Astrocyte (in vitro differentiated cells and primary cell): ENCODE measurements around the gene TEX14. TPM values are rescaled to one million over a fixed set of nuclear protein-coding genes. Genes with fewer than 3 reads are reported as not detected.
A peak's percentile ranks its signal among the peaks of the same experiment; 100 is the strongest.

Experiments
- DNase-seq: peaks from one replicate; pipeline ENCODE4 v3.0.0-alpha.2; 2010; ENCODE audit warnings: low read depth
- FAIRE-seq: peaks from 2 replicates; lab custom pipeline; 2011; peaks lifted over from hg19 to GRCh38; lab: Jason Lieb, UNC
- H2AFZ ChIP-seq: 2 replicates; pipeline ENCODE4 v1.6.0; 2012; ENCODE audit warnings: low read depth, low read length, inconsistent platforms
- H3K27ac ChIP-seq: 2 replicates; pipeline ENCODE4 v1.5.1; 2011; ENCODE audit warnings: low read depth, low read length, inconsistent platforms
- H3K27me3 ChIP-seq: 2 replicates; pipeline ENCODE4 v1.6.0; 2011; ENCODE audit warnings: low read length, inconsistent platforms; ENCODE audit not compliant: insufficient read depth
- H3K36me3 ChIP-seq: 2 replicates; pipeline ENCODE4 v1.5.1; 2011; ENCODE audit warnings: low read length, inconsistent platforms; ENCODE audit not compliant: insufficient read depth
- H3K4me1 ChIP-seq: 2 replicates; pipeline ENCODE4 v1.5.1; 2011; ENCODE audit warnings: low read length, inconsistent platforms; ENCODE audit not compliant: insufficient read depth
- H3K4me2 ChIP-seq: 2 replicates; pipeline ENCODE4 v1.6.0; 2012; ENCODE audit warnings: low read length, inconsistent platforms
- H3K4me3 ChIP-seq: 2 replicates; pipeline ENCODE4 v1.5.1; 2011; ENCODE audit warnings: low read depth, mild to moderate bottlenecking, low read length, inconsistent platforms; ENCODE audit not compliant: insufficient read depth
- H3K79me2 ChIP-seq: 2 replicates; pipeline ENCODE4 v1.6.0; 2012; ENCODE audit warnings: mild to moderate bottlenecking, low read length, inconsistent platforms; ENCODE audit not compliant: insufficient read depth
- H3K9ac ChIP-seq: 2 replicates; pipeline ENCODE4 v1.6.0; 2012; ENCODE audit warnings: mild to moderate bottlenecking, low read length, inconsistent platforms
- H3K9me3 ChIP-seq: 2 replicates; pipeline ENCODE4 v1.5.1; 2012; ENCODE audit warnings: low read depth, mild to moderate bottlenecking, low read length, inconsistent platforms; ENCODE audit not compliant: insufficient read depth
- H4K20me1 ChIP-seq: 2 replicates; pipeline ENCODE4 v1.6.0; 2012; ENCODE audit warnings: low read length, inconsistent platforms; ENCODE audit not compliant: insufficient read depth
- H3K27ac Mint-ChIP-seq: one replicate; pipeline ENCODE4 v1.8.0; 2021; ENCODE audit warnings: mild to moderate bottlenecking, mixed read lengths; ENCODE audit not compliant: unreplicated experiment
- H3K27me3 Mint-ChIP-seq: one replicate; pipeline ENCODE4 v1.8.0; 2021; ENCODE audit warnings: low read depth, mixed read lengths; ENCODE audit not compliant: unreplicated experiment
- H3K36me3 Mint-ChIP-seq: one replicate; pipeline ENCODE4 v1.8.0; 2021; ENCODE audit warnings: low read depth, mixed read lengths; ENCODE audit not compliant: unreplicated experiment
- H3K4me1 Mint-ChIP-seq: one replicate; pipeline ENCODE4 v1.8.0; 2021; ENCODE audit warnings: low read depth, mixed read lengths; ENCODE audit not compliant: unreplicated experiment
- H3K4me3 Mint-ChIP-seq: one replicate; pipeline ENCODE4 v1.8.0; 2021; ENCODE audit warnings: mild to moderate bottlenecking, moderate library complexity, mixed read lengths; ENCODE audit not compliant: unreplicated experiment
- H3K9me3 Mint-ChIP-seq: one replicate; pipeline ENCODE4 v1.8.0; 2021; ENCODE audit warnings: mild to moderate bottlenecking, mixed read lengths; ENCODE audit not compliant: unreplicated experiment
- CTCF ChIP-seq: IDR thresholded peaks from 2 replicates; pipeline ENCODE4 v1.5.1; 2011; ENCODE audit warnings: low read depth, mild to moderate bottlenecking, inconsistent platforms, low read length, moderate library complexity; ENCODE audit not compliant: insufficient read depth
- EZH2 ChIP-seq: IDR thresholded peaks from 2 replicates; pipeline ENCODE4 v1.6.1; 2012; ENCODE audit warnings: mild to moderate bottlenecking, low read length, inconsistent platforms; ENCODE audit not compliant: insufficient read depth
- total RNA-seq: library from RNA; stranded (reverse); gene quantifications from 2 replicates; pipeline ENCODE4 v1.2.1, GENCODE V29; 2021

The TEX14 gene
- total RNA-seq, 1 donor from 2014 or later: 0.09 TPM

GRCh38 chr17:58668598-58668935 is 23.3 kb downstream of the TEX14 start:
- H2AFZ ChIP-seq: no peak overlapping the region

GRCh38 chr17:58667934-58668597 is 23.8 kb downstream of the TEX14 start:
- H3K27ac Mint-ChIP-seq: no peak overlapping the region
- peaks cover 6% of the 10 kb centered on the region for H3K4me1 Mint-ChIP-seq
- DNase-seq (no peak), FAIRE-seq (no peak)
- Histone ChIP-seq H3K79me2 (no peaks in the 10 kb centered on the region), H3K4me3 (no peak overlapping the region), H3K27me3 (no peaks in the 10 kb centered on the region), H3K36me3 (no peaks in the 10 kb centered on the region), H3K9me3 (no peaks in the 10 kb centered on the region), H4K20me1 (no peaks in the 10 kb centered on the region), H3K4me2 (no peak overlapping the region), H3K27ac (no peak overlapping the region), H3K9ac (no peak overlapping the region), H3K4me1 (peaks cover 4% of the 10 kb centered on the region), H2AFZ (no peak overlapping the region)
- H3K27me3 Mint-ChIP-seq: peaks cover 6% of the 10 kb centered on the region
- no peak for TF ChIP-seq EZH2
- no peak for TF ChIP-seq CTCF
- H3K4me3 Mint-ChIP-seq: no peak overlapping the region
- no peaks in the 10 kb centered on the region for H3K36me3 Mint-ChIP-seq
- H3K9me3 Mint-ChIP-seq: no peaks in the 10 kb centered on the region

More at GRCh38 chr17:58668598-58668935, 23.3 kb downstream of the TEX14 start:
- H4K20me1 ChIP-seq: no peaks in the 10 kb centered on the region
- H3K4me1 ChIP-seq: peaks cover 4% of the 10 kb centered on the region
- H3K79me2 ChIP-seq: no peaks in the 10 kb centered on the region
- Mint-ChIP-seq H3K9me3 (no peaks in the 10 kb centered on the region), H3K4me3 (no peak overlapping the region), H3K4me1 (peaks cover 6% of the 10 kb centered on the region), H3K27me3 (peaks cover 6% of the 10 kb centered on the region), H3K27ac (no peak overlapping the region), H3K36me3 (no peaks in the 10 kb centered on the region)
- H3K9me3 ChIP-seq: no peaks in the 10 kb centered on the region
- no peak for FAIRE-seq
- no peak overlapping the region for H3K27ac ChIP-seq
- H3K4me2 ChIP-seq: no peak overlapping the region
- H3K27me3 ChIP-seq: no peaks in the 10 kb centered on the region
- H3K4me3 ChIP-seq: no peak overlapping the region
- no peaks in the 10 kb centered on the region for H3K36me3 ChIP-seq
- TF ChIP-seq EZH2 (no peak), CTCF (no peak)
- no peak for DNase-seq
- H3K9ac ChIP-seq: no peak overlapping the region

GRCh38 chr17:58666858-58667267 is 25.0 kb downstream of the TEX14 start:
- no peaks in the 10 kb centered on the region for H3K9me3 ChIP-seq
- DNase-seq: no peak
- H3K9me3 Mint-ChIP-seq: no peaks in the 10 kb centered on the region
- TF ChIP-seq CTCF (no peak), EZH2 (no peak)
- peaks cover 6% of the 10 kb centered on the region for H3K27me3 Mint-ChIP-seq
- no peaks in the 10 kb centered on the region for H4K20me1 ChIP-seq
- H3K4me1 ChIP-seq: peaks cover 4% of the 10 kb centered on the region
- peaks cover 6% of the 10 kb centered on the region for H3K4me1 Mint-ChIP-seq
- no peak overlapping the region for H3K27ac Mint-ChIP-seq
- H2AFZ ChIP-seq: no peak overlapping the region
- H3K27me3 ChIP-seq: no peaks in the 10 kb centered on the region
- H3K36me3 Mint-ChIP-seq: no peaks in the 10 kb centered on the region
- H3K36me3 ChIP-seq: no peaks in the 10 kb centered on the region
- H3K4me3 ChIP-seq: no peak overlapping the region
- H3K4me3 Mint-ChIP-seq: no peak overlapping the region
- FAIRE-seq: no peak
- no peak overlapping the region for H3K9ac ChIP-seq
- no peaks in the 10 kb centered on the region for H3K79me2 ChIP-seq
- peak overlapping the region; percentile 22 for H3K4me2 ChIP-seq
- no peak overlapping the region for H3K27ac ChIP-seq
